ENCODE measurements around the gene MYO5A.
"Not testable (repeated sequence)": the region's sequence is repeated elsewhere in the genome, so short reads cannot be mapped to it uniquely, and the experiment has no call there.

MYO5A gene

DNA sequence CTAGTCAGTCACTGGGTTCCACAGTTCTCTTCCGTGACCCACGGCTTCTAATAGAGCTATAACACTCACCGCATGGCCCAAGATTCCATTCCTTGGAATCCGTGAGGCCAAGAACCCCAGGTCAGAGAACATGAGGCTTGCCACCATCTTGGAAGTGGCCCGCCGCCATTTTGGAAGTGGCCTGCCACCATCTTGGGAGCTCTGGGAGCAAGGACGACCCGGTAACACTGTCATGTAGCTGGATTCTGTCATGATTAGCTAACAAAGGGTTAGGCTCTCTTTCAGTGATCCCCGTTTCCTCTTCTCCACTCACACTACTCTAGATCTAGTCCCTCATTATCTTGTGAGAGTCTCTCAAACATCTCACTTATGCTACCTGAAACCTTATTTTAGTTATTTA lies 89.6 kb downstream of the MYO5A start:
- DNase-seq; in situ Hi-C loops (cut with MboI; ENCODE audit: low pct_unique_long_range_greater_than_20kb, low sequenced_read_pairs): not testable (repeated sequence)

DNA sequence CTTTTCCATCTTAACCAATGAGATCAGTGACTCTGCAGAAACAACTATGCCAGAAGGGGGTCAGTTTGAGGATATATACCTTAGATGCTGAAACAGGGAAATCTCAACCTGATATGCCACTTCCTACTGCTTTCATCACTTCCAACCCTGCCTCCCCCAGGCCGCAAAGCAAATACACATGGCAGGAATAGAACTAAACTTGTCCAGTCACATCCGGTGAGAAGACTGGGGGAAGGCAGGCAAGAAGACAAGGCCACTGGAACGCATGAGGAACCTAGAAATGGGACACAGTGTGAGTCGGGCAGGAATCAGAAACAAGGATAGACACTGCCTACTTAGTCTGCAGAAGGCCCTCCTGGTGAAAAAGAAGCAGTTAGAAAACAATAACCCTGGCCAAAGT lies 90.6 kb downstream of the MYO5A start:
- DNase-seq = peak; percentile 95
- in situ Hi-C loops (cut with MboI; ENCODE audit: low pct_unique_long_range_greater_than_20kb, low sequenced_read_pairs) = no loop called here

DNA sequence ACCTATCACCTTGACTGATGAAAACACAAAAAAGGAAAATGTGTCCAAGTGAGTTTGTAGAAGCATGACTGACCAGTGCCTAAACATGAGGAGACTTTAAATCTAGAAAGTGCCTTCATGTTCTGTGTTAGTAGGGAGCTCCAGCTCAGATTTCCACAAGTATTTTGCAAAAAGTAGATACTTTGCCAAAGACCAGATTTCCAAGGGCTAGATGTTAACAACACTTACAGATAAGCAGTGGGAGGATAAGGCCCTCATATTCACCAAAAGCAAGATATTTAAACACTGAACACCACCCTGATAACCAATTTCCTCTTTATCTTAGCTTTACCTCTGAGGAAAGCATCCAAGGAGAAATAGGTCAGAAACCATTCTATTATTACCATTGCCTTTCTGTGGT lies 91.0 kb downstream of the MYO5A start:
- DNase-seq = no peak
- in situ Hi-C loops (cut with MboI; ENCODE audit: low pct_unique_long_range_greater_than_20kb, low sequenced_read_pairs) = no loop called here

DNA sequence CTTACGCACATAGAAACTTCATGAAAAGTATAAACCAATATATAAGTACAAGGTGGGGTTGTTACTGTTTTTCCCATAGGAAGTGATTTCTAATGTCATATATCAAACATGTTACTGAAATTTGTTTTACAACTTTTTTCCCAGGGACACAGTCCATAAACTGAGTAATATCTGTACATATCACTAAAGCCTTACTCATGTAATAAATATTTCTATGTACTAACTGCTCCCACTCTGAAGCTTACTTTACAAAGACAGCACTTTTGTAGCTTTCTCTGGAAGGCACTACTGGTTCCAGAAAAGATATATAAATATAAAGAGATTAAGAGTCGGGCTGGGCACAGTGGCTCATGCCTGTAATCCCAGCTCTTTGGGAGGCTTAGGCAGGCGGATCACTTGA lies 91.7 kb downstream of the MYO5A start:
- no peak for DNase-seq
- in situ Hi-C loops (cut with MboI; ENCODE audit: low pct_unique_long_range_greater_than_20kb, low sequenced_read_pairs) = no loop called here

DNA sequence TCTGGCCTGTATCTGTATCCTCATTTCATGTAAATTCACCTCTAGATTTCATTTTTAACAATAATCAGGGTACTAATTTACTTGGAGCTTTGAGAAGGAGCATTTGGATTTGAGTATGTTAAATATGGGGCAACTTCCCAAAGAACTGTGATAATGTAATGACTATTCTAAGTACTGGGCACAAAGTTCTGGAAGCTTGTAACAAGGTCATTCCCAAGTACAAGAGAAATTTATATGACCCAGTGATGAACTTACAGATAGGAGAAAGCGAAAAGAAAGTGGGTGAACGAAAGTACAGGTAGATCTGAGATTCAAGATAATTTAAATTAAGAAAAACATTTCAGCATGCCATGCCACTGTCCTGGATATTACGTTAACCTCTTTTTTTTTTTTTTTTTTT lies 93.8 kb downstream of the MYO5A start:
- DNase-seq = no peak
- in situ Hi-C loops (cut with MboI; ENCODE audit: low pct_unique_long_range_greater_than_20kb, low sequenced_read_pairs) = no loop called here

DNA sequence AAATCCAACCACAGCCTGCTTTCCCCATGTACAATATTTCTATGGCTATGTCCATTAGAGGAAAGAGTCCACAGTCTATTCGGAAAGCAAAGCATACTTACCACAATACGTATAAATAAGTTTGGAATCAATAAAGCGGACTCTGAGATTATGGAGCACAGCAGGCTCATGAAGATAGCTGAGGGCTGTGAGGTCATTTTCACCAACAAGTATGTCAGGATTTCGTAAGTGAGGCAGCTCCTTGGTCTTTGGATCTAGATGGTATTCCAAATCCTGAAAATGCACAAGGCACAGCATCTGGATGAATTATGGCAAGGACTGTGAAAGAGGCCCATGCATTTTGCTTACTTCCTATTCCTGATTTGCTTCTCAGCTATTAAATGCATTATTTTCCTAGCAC lies 100.4 kb downstream of the MYO5A start:
- in situ Hi-C loops (cut with MboI; ENCODE audit: low pct_unique_long_range_greater_than_20kb, low sequenced_read_pairs) = no loop called here
- no peak for DNase-seq

DNA sequence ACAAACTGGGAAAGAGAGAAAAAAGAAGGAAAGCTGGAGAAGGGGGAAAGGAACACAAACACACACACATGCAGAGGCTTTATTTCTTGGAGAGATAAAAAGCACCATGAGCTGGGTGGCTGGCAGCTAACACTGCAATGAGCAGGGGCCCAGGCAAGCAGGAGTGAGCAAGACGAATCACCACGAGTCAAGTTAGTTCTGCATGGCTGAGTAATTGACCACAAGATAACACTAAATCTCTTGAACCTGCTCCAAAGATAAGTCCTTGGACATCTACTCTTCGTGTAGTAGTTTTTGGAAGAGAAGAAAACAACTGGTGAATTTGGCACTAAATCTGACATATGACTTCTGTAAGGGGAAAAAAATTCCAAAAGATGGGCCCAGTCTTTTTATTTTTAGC lies 100.9 kb downstream of the MYO5A start:
- DNase-seq = peak; percentile 63

DNA sequence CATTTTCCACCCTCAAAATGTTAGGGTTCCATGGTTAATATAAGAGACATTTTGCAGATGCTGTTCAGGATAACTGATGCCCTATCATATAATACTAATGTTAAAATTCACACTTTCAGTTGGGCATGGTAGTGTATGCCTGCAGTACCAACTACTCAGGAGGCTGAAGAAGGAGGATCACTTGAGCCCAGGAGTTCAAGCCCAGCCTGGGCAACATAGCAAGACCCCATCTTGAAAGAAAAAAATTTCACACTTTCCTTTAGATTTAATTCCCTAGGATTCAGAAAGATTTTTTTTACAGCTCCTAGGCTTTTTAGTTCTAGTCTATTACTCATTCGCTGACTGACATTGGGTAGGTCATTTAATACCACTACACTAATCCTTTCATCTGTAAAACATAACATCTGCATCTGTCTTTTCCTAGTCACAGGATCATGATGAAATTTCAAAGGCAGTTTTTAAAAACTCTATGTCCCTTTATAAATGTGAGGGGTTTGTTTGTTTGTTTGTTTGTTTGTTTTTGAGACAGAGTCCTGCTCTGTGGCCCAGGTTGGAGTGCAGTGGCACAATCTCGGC lies 103.7 kb downstream of the MYO5A start:
- no peak for DNase-seq
- in situ Hi-C loops (cut with MboI; ENCODE audit: low pct_unique_long_range_greater_than_20kb, low sequenced_read_pairs) = no loop called here

More for the DNA sequence above, 100.9 kb downstream of the MYO5A start:
- in situ Hi-C loops (cut with MboI; ENCODE audit: low pct_unique_long_range_greater_than_20kb, low sequenced_read_pairs) = no loop called here

DNA sequence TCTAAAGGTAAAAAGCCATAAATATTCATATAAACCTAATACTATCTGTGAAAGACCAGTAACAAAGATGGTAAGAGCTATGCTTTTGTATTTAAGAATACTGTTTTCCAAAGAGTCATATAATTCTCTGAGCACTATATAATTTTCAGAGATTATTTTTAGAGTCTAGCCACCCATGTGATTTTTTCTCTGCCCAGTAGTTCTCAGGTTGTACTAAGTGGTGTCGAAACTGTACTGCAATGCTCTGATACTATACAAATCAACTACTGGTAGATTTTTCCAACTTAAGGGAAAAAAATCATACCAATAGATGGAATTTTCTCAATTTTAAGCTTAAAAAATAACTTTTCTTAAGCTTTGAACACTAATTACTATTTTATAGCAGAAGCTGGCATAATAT lies 104.8 kb downstream of the MYO5A start:
- no peak for DNase-seq
- in situ Hi-C loops (cut with MboI; ENCODE audit: low pct_unique_long_range_greater_than_20kb, low sequenced_read_pairs) = no loop called here

DNA sequence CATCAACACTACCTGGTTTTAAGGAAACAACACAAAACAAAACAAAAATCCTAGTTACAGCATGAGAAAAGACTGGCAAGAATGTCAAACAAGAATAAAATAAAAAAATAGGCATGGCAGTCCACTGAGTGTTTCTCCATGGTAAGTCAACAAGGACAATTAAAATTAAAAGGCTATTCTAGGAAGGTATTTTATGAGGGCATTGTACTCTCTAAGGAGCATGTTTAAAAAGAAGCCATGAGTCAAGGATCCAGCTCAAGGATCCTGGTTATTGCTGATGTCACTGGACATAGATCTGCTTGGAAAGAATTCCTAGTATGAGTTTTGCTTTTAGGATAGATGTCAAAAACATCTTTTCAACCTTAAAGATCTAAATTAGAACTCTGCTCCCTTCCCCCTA lies 106.7 kb downstream of the MYO5A start:
- no peak for DNase-seq
- in situ Hi-C loops (cut with MboI; ENCODE audit: low pct_unique_long_range_greater_than_20kb, low sequenced_read_pairs) = no loop called here

DNA sequence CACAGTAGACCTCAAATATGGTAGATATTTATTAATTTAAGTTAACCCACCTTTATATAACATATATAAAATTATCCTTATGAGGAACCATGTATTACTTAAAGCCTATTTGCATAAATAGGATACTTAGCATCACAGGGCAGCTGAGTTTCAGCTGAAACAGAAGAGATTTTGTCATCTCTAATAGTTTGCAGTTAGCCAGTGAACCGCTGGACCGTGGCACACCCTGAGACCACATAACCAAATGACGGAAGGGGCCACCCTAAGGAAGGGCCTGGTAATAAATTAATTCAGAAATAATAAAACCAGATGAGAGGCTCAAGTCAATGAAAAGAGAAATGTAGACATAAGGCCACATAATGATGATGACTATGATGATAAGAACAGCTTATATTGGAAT lies 107.7 kb downstream of the MYO5A start:
- DNase-seq = no peak
- in situ Hi-C loops (cut with MboI; ENCODE audit: low pct_unique_long_range_greater_than_20kb, low sequenced_read_pairs) = no loop called here

DNA sequence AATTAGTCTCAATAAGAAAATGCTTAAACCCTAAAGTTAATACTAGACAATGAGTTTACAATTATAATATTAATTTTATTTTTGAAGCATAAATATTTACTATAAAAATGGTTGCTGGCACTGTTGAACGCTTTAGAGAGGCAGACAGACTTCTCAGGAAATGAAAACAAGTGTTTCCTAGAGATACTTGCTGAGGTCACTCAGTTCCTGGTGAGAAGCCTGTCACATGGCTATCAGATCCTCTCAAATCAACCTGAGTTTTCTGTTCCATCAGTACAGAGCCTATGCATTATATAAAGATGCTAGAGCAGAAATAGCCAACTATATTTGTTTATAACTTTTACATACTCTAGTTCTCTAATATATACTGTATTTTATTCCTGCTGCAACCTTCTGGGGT lies 109.2 kb downstream of the MYO5A start:
- DNase-seq = no peak
- in situ Hi-C loops (cut with MboI; ENCODE audit: low pct_unique_long_range_greater_than_20kb, low sequenced_read_pairs) = no loop called here

DNA sequence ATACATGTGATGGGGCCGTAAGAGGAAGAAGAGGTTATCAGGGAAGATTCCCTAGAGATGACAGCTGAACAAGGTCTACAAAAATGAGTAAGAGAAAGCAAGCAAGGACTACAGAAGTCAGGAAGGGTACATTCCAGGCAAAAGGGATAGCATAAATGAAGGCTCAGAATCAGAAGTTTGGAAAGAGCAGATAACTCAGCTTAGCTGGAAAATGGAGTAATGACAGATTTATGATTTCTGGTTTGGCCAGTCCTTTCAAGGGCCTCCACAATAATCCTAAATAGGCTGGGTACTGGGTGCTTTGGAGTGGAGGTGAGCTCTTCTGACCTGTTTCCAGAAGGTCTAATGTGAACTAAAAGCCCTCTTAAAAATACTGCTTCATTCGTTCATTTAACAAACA lies 110.7 kb downstream of the MYO5A start:
- DNase-seq = no peak
- in situ Hi-C loops (cut with MboI; ENCODE audit: low pct_unique_long_range_greater_than_20kb, low sequenced_read_pairs) = no loop called here

DNA sequence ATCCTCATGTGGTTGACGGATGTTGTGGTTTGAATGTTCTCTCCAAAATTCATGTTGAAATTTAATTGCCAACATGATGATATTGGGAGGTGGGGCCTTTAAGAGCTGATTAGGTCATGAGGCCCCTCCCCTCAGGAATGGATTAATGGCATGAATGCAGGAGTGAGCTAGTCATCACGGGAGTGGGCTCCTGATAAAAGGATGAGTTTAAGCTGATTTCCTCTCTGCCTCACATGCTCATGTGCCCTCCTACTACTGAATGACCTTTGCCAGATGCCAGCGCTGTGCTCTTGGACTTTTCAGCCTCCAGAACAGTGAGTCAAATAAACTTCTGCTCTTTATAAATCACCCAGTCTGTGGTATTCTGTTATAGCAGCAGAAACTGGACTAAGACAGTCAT lies 111.2 kb downstream of the MYO5A start:
- DNase-seq = no peak
- in situ Hi-C loops (cut with MboI; ENCODE audit: low pct_unique_long_range_greater_than_20kb, low sequenced_read_pairs) = no loop called here

DNA sequence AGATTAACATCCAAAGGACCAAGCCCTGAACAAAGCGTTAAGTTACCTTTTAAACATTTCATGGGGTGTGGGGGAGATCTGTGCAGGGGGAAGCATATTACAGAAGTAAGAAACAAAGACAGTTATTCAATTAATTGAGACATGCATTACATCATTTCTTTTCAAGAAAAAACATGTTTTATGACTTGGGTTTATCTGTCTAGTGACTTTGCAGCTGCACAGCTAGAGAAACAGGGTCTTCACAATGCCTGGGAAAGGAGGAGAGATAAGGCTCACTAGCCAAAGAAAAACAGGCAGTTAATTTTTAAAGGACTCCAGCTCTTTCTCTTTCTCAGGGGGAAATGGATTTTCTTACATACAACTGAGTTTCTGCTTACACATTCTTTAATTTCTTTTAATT lies 112.1 kb downstream of the MYO5A start:
- in situ Hi-C loops (cut with MboI; ENCODE audit: low pct_unique_long_range_greater_than_20kb, low sequenced_read_pairs); DNase-seq: not testable (repeated sequence)

DNA sequence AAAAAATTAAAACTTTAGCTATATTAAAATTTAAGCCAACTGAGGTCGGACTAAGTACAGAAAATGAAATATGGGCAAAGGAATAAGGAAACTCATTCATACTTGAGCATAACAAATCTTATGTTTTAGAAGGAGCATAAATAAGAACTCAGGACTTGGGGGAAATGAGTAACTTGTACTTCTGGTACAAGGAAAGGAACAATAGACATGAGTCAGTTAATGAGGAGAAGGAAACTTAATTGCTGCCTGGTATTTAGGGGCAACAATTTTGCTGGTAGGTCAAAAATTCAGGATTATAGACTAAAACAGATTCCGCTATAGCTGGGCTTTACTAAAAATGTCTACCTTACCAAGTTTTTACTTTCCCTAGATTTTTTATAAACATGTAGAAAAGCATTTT lies 113.1 kb downstream of the MYO5A start:
- in situ Hi-C loops (cut with MboI; ENCODE audit: low pct_unique_long_range_greater_than_20kb, low sequenced_read_pairs) = no loop called here
- DNase-seq = no peak

DNA sequence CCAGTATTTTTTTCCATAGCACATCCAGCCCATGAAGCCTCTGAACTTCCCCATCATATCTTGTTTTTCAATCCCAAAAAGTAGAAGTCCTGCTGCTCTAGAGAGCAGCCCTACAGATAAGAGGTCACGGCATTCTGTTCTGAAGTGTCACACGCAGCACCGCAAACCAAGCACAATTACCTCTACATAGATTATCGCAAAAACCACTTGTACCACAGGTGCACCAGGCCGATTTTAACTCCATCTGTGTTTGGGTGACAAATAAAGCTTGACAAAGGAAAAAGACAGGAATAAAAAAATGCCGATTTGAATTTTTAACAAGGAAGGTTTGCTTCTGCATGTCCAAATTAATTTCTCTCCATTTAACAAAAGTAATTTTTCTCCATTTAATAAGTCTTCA lies 113.7 kb downstream of the MYO5A start:
- no peak for DNase-seq
- in situ Hi-C loops (cut with MboI; ENCODE audit: low pct_unique_long_range_greater_than_20kb, low sequenced_read_pairs) = no loop called here

DNA sequence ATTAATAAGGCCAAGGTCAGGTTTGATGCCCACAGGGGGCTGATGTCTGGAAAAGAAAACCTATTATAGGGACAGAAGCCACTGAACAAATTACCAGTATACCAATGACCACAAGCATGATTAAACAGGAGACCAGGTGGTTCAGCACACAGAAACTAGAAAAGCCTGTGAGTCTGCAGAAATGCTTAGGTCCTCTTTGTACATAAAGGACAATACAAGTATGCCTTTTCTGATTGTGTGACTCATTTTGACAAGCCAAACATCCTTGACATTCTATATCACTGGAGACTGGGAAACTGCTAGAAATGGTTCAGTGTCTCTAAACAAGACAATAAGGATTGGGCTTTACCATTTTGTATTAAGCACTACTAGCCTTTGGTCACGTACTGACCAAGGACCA lies 119.9 kb downstream of the MYO5A start:
- no peak for DNase-seq
- in situ Hi-C loops (cut with MboI; ENCODE audit: low pct_unique_long_range_greater_than_20kb, low sequenced_read_pairs) = no loop called here

DNA sequence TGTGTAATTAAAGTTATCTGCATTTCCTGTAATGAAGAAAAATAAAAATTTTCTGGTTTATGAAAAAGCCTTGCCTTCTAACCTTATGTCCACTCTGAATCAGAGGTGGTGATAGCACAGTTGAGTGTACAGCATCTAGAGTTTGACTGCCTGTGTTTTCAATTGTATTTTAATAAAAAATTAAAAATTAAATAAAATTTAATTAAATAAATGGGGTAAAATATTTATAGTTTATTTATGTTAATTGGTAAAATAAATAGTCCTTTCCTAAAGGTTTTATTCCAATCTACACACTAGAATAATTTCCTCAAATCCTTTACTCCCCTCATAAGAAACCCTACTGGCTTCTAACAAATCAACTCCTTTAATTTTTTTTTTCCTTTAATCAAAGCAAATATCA lies 121.3 kb downstream of the MYO5A start:
- in situ Hi-C loops (cut with MboI; ENCODE audit: low pct_unique_long_range_greater_than_20kb, low sequenced_read_pairs) = no loop called here
- no peak for DNase-seq

DNA sequence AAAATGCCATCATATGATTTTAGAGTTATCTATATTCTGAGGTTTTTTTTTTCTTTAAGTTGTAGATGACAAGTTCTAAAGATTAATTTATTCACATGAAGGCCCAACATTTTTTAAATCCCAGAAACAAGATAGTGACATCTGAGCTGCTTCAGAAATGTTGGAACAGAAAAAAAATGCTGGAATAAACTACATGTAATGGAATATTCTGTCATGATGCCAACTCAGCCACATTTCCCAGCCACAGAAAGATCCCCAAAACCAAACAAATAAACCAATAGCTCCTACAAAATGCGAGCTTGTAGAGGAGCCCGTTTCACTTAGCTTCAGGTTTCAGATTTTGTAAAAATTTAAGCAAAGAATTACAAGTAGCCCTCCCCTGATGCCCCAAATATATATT lies 122.1 kb downstream of the MYO5A start:
- in situ Hi-C loops (cut with MboI; ENCODE audit: low pct_unique_long_range_greater_than_20kb, low sequenced_read_pairs) = no loop called here
- no peak for DNase-seq

DNA sequence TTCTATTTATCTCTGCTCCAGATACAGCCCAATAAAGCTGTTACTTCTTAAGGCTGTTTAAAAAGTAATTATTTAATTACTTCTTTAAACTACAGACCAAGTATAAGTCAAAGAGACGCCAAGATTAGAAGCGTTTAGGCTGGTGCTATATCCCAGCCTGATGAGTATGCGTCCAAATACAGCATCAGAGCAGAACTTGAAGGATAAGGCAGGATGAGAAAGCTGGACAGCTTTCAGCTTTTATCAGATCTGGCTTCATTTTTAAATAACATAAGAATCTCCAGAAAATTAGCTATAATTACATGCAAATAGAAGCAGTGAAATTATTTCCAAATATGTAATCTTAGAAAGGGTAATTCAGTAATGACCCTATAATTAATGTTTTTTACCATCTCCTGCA lies 122.8 kb downstream of the MYO5A start:
- no peak for DNase-seq
- in situ Hi-C loops (cut with MboI; ENCODE audit: low pct_unique_long_range_greater_than_20kb, low sequenced_read_pairs) = no loop called here

DNA sequence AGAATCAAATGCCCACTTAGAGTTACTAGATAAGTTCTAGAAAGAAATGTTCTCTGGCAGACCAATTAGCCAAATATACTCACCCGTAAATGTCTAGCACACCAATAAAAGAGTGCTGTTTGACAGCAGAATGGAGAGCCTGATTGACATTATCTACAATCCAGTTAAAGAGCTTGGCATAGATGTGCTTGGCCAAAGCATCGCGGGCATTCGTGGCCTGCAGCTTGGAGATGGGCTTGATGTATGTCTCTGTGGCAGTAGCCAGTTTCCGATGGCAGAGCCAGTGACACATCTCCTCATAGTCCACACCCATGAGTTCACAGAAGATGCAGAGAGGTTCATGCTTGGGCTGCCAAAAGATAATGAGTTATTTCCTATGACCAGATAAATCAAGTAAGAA lies 131.6 kb downstream of the MYO5A start:
- in situ Hi-C loops (cut with MboI; ENCODE audit: low pct_unique_long_range_greater_than_20kb, low sequenced_read_pairs) = no loop called here
- DNase-seq = no peak

Measured in KBM-7 (cell line).